GM21515 (cell line): ENCODE measurements around the gene PKN1.
"Not testable (repeated sequence)": the region's sequence is repeated elsewhere in the genome, so short reads cannot be mapped to it uniquely, and the experiment has no call there.

Experiments
- ATAC-seq: cut with Tn5 transposase; IDR thresholded peaks from one replicate; pipeline ENCODE4 v1.9.1; 2021; ENCODE audit not compliant: unreplicated experiment

Gene PKN1

DNA sequence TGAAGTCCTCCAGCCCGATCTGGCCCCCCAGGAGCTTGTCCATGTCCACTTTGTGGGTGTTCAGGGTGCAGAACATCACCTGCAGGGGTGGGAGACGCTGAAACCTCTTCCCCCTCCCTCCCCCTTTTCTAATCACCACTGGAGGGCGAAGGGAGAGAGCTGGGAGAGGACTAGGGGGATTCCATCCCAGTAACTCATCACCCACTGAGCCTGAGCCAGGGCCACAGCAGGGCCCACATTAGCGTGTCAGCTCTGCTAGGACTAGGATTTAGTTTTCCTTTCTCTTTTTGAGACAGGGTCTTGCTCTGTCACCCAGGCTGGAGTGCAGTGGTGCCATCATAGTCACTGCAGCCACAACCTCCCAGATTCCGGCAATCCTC, 47.6 kb downstream of the PKN1 start:
- no peak for ATAC-seq

DNA sequence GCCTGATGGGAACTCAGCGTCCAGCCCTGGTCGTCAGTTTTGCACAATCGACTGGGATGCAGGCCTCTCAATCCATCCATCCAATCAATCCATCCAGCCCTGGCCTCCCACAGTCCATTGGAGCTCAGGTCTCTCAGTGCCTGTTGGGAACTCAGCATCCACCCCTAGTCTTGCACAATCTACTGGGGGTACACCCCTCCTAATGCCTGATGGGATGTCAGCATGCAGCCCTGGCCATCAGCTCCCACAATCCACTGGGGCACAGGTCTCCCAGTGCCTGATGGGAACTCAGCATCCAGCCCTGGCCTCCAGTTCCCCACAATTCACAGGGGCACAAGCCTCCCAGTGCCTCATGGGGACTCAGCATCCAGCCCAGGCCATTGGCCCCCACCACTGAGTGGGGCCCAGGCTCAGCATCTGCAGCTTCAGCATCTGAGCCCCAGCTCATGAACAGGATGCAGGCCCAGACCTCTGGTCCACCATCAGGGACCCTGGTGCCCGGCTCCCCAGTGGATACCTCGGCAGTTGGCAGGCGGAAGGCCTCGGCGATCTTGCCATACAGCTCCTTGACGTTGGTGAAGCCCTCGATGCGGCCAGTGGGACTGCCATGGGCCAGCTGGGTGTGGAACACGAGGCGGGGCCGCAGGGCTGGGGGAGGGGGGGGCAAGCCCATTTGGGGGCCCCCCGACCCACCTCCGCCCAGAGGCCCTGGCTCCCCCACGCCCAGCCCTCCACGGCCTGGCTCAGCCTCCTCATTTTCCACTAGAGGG, 49.3 kb downstream of the PKN1 start:
- no peak for ATAC-seq

DNA sequence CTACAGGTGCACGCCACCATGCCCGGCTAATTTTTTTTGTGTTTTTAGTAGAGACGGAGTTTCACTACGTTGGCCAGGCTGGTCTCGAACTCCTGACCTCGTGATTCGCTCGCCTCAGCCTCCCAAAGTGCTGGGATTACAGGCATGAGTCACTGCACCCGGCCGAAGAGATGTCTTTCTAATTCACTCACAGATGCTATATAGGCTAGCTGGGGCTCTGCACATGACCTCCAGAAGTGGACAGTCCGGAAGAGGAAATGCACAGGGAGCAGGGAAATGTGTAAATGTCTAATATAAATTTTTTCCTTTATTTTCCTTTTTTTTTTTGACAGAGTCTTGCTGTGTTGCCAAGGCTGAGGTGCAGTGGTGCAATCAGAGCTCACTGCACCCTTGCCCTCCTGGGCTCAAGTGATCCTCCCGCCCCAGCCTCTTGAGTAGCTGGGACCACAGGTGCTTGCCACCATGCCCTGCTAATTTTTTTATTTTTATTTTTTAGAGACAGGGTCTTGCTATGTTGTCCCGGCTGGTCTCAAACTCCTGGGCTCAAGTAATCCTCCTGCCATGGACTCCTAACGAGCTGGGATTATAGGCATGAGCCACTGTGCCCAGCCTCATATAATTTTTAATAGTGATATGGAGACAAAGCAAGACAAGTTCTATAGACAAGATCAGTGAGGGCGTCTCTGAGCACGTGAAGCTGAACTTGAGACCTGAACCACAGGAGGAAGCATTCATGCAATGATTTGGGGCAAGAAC, 54.4 kb downstream of the PKN1 start:
- ATAC-seq = no peak

DNA sequence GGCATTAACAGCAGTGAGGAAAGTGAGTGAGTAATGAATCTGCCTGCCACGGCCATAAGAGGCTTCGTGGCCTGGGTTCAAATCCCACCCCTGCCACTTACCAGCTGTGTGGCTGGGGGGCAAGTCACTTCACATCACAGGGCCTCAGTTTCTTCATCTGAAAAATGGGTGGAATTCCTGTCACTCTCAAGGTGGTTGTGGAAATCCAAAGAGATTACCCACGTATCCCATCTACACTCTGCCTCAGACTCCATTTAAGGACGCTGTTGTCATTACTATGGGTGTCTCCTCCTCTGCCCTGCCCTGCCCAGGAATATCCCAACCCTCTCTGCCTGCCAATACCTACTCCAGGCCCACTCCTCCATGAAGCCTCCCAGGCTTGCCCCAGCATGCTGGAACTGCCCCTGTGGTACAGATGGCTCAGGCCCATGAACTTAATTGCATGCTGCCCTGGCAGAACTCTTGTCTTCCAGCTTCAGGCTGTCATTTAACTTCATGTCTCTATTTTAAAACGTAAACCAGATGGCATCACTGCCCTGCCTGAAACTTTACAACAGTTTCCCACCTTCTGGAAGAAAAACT, 59.7 kb downstream of the PKN1 start:
- ATAC-seq = no peak

DNA sequence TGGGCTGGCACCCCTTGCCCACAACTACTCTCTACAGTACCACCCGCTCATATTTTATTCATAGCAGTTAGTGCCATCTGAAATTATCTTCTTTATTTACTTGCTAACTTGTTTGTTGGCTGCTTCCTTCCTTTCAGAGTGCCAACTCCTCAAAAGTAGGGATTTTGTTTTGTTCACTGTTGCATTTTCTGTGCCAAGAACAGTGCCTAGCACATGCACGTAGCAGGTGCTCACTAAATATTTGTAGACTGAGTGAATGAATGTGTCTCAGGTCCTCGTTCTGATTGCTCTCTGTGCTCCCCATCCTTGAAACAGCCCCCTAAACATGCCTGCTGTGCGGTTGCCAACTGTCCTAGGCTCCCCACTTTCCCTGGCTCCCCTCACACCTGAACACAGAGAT, 61.3 kb downstream of the PKN1 start:
- ATAC-seq = no peak

DNA sequence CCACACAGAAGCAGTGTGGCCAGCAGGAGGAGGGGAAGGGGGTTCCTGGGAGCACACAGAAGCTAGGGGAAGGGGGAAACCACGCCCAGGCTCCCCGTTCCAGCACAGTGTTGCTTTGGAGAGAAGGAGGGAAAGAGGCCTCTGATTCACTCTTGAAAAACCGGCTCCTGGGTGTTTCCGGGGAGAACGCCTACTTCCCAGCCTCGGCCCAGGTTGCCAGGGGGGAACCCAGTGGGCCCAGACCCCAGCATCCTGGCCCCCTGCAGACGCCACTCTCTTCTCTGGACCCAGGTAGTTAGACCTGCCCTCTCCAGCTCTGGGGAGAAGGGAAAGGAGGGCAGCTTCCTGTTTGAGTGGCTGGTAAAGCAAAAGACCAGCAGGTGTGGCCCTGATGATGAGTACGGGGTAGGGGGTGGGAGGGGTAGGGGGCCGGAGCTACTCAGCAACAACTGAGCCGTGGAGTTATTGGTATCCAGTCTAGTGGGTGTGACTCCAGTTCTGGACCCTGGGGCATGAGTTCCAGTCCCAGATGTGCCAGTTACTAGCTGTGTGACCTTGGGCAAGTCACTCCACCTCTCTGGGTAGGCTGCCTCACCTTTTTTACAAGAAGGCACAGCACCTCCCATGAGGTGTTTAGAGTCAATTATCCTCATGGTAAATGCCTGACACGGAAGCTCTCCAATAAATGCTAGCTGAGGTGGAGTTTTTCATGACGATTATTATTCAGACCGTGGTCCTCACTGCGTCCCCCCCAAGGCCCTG, 62.0 kb downstream of the PKN1 start:
- ATAC-seq = no peak

DNA sequence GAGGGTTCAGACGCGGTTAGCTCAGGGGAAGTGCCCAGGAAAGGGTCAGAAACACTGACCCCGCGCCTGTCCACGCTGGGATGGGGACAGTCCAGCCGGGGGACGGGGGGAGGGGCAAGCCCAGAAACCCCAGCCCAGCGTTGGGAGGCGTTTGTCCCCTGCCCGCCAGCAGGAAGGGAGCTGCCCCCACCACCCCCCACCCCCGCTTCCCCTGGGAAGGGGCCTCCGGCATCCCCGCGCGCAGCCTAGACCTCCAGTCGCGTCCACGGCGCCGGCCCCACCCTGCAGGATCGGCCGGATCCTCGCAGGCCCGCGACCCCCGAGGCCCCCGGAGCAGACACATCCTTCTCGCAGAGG, 62.5 kb downstream of the PKN1 start:
- no peak for ATAC-seq

DNA sequence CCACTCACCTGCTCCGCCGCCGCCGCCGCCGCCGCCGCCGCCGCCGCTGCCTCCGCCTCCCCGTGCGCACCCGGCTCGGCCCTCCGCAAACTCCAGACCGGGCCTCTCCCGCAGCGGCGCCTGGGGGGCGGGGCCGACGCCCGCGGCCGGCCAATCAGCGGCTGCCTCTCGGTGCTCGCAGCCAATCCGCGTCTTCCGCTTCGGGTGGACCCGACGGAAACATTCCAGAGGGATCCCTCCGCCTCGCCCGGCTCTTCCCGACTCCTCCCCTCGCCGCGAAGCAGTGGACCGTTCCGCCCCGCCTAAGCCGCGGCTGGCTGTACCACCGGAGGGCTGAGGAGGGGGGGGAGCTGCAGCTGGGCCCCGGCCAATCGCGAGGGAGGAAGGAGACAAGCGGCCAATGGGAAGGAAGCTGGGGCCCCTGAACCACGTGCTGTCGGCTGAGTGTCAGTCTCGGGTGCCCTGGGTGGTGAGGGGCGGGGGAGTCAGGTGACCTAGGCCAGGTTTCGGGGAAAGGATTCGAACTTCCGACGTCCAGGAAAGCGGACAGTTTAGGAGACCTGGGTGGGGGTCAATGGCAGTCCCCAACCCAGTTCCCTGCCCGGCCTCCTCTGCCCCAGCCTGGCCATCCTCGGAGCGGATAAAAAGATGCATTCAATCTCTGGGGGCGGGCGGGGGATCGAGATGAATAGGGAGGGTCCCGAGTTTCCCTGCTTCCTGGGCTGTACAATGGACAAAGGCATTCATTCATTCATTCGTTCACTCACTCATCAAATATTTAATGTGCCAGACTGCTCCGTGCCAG, 63.1 kb downstream of the PKN1 start, which contains the start of gene GIPC1:
TSS of gene GIPC1 (minus strand) at position 99 of the 805 bp plus-strand sequence. CDS start 13,151 bp downstream, outside the sequence.
- ATAC-seq = peak; percentile 62

DNA sequence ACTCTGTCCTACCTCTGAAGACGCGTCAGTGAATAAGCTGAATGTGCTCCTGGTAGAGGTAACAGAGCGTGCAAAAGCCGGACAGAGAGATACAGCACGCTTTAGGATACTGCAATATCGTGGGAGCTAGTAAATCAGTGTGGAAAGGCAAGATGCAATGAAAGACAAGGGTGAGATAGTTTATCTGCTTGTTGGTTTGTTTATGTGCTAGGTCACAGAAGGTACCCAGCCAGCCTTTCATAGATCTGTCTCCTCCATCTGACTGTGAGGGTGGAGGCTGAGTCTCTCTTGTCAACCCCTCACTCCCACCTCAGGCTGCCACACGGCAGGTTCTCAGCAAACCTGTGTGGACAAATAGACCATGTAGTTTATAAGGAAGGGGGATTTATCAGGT, 63.7 kb downstream of the PKN1 start:
- ATAC-seq = no peak

DNA sequence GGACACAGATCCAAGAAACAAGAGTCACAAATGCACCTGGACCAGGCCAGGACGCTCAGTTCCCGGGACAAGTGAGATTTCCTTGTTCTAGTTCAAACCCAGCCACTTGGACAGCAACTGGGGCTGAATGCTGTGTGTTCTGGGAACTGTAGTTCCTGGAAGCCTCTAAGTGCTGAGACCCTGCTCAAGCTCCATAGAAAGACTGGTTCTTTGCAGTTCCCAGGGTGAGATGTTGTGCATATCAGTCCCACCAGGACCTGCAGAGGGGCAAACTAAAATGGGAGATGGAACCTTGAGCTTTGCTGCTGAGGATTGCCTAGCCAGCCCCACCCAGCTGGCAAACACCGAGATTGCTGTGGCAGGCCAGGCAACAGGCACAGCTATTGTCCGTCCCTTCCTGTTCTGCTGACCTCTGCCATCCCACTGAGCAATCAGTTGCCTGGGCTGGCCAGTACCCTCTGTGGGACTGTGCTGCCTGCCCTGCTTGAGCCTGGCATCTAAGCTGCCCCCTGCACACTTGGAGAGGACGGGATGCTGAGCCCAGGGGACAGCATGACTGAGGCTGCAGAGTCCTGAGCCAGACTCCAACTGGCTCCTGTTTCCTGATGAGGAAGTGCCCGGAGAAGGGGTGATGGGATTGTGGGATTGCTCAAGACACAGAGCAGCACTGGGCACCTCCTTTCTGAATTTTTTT, 64.3 kb downstream of the PKN1 start:
- ATAC-seq = no peak

DNA sequence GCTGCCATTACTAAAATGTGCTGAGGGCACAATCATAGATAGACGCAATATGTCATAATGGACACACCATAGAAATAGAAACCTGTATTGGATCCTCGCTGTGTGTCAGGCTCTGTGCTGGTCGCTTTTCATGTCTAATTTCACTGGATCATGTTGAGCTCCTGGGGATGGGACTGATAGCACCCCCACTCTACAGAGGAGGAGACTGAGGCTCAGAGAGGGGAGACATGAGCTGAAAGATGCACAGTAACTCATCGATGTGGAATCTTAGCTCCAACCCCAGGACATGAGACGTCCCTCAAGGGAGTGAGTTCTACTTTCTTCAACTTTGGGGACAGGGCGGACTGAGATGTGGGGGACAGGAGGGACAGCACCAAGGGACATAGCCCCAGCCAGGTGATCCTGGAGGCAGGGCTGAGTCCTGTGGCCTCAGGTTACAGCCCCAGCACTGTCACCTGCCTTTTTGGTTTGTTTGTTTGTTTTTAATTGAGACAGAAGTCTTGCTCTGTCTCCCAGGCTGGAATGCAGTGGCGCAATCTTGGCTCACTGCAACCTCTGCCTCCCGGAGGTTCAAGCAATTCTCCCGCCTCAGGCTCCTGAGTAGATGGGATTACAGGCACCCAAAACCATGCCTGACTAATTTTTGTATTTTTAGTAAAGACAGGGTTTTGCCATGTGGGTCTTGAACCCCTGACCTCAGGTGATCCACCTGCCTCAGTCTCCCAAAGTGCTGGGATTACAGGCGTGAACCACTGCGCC, 69.4 kb downstream of the PKN1 start:
- ATAC-seq = no peak

DNA sequence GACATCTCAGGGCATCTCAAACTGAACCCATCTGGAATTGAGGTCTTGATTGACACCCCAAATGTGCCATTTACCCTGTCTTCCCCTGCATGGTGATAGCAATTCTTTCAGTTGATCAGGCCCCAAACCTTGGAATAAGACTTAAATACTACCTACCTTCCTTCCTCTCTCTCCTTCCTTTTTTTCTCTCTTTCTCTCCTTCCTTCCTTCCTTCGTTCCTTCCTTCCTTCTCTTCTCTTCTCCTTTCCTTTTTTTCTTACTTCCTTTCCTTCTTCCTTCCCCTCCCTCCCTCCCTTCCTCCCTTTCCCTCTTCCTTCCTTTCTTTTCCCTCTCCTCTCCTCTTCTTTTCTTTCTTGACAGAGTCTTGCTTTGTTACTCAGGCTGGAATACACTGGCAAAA, 70.2 kb downstream of the PKN1 start:
- ATAC-seq = no peak

DNA sequence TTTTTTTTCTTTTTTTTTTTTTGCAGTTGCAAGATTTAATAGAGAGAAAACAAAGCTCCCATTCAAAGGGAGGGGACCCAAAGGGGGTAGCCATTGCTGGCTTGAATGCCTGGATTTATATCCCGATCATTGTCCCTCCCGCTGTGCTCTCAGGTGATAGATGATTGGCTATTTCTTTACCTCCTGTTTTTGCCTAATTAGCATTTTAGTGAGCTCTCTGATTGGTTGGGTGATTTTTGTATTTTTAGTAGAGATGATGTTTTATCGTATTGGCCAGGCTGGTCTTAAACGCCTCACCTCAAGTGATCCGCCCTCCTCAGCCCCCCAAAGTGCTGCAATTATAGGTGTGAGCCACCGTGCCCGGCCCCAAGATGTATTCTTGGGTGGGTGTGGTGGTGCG, 71.5 kb downstream of the PKN1 start:
- not testable (repeated sequence) for ATAC-seq

DNA sequence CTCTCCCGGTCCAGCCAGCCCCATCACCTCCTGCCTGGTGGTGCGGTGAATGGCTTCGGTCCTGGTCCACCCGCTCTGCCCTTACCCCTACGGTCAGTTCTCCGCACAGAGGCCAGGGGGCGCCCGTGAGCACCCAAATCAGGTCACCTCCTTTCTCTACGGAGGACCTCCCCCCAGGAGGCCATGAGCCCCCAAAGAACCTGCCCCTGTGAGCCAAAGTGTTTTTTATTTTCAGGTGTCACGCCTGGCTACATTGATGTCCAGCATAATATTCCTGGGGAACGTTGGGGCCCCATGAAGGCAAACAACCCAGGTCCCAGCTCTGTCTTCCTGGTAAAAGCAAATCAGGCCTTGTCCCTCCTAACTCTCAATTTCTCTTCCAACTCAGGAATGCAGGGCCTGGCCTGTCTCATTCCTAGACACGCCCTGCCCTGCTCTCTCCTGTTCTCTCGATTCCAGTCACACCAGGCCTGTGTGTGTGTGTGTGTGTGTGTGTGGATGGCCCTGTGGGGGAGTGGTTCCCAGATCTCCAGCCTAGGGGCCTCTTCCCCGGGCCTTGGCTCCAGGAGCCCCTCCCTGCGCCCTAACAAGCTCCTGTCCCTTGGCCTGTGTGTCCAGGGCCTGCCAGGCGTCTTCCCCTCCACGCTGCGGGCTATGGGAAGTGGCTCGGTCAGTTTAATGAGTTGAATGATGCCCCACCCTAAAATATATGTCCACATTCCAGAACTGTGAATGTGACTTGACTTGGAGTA, 72.6 kb downstream of the PKN1 start:
- ATAC-seq = no peak

DNA sequence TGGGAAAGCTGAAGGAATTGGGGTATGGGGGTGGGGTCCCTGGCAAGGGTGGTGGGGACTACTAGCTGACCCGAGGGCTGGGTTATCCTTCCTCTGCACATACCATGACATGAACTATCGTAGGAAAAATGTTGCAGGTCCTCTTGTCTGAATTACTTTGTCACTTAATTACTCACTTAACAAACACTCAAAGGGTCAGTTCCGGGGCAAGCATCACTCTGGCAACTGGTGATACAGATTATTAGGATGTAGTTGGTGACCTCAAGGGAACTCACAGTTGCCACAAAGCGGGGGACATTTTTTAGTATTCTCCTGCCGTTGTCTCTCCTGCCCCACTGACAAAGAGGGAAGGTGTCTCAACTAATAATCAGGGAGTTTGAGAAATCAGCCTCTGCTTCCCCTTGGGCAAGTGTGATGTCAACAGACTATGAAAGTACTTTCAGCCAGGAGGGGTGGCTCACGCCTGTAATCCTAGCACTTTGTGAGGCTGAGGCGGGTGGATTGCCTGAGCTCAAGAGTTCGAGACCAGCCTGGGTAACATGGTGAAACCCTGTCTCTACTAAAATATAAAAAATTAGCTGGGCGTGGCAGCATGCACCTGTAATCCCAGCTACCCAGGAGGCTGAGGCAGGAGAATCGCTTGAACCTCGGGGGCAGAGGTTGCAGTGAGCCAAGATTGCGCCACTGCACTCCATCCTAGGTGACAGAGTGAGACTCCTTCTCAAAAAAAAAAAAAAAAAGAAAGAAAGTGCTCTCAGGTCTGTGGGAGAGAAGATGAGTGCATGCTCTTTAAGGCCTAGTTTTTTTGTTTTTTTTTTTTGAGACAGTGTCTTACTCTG, 74.8 kb downstream of the PKN1 start:
- ATAC-seq = no peak

DNA sequence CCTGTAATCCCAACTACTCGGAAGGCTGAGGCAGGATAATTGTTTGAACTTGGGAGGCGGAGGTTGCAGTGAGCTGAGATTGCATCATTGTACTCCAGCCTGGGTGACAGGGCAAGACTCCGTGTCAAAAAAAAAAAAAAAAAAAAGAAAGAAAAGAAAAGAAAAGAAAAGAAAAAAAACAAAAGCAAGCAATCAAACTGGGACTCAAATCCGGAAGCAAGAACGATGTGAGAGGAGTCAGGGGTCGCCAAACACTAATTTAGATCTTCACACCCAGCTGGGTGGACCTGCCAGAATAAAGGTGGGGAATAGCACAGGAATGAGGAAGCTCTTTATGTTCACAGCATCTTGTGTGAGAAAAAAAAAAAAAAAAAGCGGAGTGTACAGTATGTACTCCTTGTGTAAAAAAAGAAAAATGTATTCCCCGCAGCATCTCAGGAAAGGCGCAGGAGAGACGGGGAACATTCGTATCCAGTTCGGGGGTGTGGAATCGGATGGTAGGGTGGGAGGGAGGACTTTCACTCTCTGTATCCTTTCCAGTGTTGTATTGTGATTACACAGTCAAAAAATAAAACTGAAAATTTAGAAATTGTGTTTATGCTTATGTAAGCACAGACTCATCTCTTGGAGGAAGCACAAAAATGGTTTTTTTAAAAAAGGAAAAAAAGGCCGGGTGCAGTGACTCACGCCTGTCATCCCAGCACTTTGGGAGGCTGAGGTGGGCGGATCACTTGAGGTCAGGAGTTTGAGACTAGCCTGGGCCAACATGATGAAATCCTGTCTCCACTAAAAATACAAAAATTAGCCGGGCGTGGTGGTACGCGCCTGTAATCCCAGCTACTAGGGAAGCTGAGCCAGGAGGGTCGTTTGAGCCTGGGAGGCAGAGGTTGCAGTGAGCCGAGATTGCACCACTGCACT, 77.5 kb downstream of the PKN1 start:
- ATAC-seq = no peak

DNA sequence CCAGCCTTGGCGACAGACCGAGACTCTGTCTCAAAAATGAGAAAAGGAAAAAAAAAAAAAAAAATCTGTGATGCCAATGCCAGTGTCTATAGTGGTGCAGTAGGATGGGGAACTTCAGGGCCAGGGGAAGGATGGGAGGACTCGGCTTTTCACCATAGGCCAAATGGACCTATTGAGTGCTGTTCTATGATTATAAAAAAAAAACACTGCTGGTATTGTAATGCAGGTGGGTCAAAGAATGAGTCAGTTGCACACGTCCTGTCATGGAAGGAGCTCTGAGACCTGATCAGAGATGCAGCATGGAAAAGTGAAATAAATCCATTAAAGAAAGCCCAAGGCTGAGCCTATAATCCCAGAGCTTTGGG, 78.1 kb downstream of the PKN1 start:
- ATAC-seq = no peak
